GM21825 (cell line): ENCODE measurements around the gene ARHGAP22.

Experiments used
- ATAC-seq: cut with Tn5 transposase; IDR thresholded peaks from one replicate; pipeline ENCODE4 v1.9.1; 2021; ENCODE audit warnings: mild to moderate bottlenecking, moderate library complexity; ENCODE audit not compliant: unreplicated experiment

The ARHGAP22 gene

DNA sequence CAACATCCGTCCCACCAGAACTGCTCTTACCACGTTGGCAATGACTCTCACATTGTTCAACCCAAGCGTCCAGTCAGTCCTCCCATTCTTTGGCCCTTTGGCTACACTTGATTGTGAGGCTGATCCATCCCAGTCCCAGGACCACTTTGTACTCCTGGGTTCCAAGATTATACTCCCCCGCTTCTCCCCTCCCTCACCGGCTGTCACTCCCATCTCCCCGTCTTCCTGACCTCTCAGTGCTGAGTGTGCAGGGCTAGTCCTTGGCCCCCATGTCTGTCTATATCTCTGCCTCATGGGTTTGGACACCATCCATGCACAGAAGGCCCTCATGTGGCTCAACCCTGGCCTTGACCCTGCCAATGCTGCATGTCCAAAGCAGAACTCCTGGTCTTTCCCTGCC is 12.5 kb downstream of the ARHGAP22 start:
- ATAC-seq, result no peak

DNA sequence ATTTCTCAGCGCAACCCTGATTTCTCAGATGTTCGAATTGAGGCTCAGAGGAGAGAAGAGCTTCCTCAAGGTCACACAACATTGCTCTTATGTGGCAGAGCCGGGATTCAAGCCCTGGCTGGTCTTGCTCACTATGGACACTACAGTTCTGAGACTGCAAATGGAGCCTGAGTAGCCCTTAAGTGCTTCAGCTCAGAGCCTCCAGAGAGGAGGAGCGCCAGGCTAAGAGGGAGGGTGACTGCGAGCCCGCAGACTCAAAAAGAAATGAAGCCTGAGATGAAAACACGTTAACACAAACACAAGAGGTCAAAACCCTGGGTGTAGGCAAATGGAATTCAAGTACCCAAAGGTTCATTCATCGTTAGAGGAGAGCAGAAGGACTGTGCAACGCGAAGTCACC is 13.9 kb downstream of the ARHGAP22 start:
- ATAC-seq, result no peak

DNA sequence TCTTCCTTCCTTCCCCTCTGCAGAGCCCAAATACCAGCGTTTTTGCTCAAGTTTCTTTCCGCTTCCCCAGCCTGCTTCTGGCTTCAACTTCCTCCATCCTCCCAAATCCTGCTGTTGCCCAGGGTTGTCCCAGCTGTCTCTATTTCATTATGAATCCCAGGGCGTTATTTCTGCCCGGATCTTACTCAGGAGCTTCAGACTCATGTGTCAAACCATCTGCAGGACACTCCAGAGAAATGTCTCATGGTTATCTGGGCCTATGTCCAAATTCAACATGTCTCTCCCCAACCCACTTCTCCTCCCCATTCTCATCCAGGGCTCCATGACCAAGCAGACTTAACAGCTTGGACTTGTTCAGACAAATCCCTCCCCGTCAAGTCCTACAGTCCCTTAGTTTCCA is 15.6 kb downstream of the ARHGAP22 start:
- no peak for ATAC-seq

DNA sequence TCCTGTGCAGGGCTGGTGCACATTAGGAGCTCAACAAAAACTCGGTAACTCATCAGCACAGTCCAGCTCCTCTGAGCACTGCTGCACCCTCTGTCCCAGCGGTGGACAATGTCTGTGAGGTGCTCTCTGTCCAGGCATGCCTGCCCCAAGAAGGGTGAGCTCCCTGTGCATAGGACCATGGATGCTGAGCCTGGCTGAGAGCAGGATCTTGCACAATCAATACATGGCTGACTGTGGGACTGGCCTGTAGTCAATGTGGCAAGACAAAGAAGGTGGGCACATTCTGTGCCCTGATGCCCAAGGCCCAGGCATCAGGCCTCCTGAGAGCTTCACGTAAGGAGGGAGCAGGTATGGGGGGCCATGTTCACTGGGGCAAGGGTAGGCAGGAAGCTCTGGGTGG is 17.1 kb downstream of the ARHGAP22 start:
- ATAC-seq, result no peak

DNA sequence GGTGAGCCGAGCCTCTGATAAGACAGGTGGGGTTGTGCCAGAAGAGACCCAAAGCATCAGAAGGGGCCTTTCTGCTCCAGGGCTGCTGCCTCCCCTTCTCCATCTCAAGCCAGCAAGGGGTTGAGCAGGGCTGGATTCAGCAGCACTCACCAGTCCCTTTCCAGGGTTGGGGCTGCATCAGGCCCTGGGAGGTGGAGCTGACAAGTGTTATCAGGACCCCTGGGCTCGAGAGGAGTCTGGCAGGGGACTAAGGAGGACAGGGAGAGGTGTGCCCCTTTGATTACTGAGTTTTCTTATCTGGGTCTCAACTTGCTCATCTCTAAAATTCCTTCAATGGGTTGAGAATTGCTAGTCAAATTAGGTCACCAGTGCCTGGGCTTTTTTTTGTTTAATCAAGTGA is 17.8 kb downstream of the ARHGAP22 start:
- no peak for ATAC-seq

DNA sequence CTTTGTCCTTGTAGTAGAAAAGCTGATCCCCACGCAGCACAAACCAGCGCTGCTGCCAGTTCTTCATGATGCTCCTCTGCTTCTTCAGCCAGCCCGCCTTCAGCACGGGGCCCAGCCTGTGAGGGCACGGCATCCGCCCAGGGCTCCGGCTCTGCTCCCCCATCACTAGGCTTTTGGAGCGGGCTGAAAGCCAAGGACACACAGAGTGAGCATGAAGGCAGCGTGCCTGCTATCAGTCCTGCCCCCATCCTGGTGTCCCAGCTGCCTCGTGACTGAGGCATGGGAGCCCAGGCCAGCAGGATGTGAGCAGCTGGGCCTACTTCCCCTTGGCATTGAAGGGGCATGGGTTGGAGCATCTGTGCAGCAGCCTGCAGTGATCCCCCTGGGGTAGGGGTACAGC is 21.9 kb downstream of the ARHGAP22 start:
- no peak for ATAC-seq

DNA sequence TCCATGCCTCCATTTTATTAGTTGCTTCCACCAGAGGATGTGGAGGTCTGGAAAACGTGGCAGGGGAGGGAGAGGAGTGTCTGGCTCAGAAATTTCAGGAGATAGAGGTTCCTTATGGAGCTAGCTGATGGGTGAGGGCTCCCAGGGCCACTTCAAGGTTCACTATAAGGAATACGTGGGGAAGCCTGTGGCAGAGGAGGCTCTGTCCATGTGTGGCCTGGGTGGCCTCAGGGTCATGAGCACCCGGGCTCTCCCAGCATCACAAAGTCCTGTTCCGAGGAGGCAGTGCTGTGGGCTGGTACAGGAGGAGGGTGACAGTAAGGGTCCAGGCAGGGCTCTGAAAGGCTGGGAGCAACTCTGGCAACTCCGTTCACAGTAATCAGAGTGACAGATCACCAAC is 24.6 kb downstream of the ARHGAP22 start:
- ATAC-seq, result no peak

DNA sequence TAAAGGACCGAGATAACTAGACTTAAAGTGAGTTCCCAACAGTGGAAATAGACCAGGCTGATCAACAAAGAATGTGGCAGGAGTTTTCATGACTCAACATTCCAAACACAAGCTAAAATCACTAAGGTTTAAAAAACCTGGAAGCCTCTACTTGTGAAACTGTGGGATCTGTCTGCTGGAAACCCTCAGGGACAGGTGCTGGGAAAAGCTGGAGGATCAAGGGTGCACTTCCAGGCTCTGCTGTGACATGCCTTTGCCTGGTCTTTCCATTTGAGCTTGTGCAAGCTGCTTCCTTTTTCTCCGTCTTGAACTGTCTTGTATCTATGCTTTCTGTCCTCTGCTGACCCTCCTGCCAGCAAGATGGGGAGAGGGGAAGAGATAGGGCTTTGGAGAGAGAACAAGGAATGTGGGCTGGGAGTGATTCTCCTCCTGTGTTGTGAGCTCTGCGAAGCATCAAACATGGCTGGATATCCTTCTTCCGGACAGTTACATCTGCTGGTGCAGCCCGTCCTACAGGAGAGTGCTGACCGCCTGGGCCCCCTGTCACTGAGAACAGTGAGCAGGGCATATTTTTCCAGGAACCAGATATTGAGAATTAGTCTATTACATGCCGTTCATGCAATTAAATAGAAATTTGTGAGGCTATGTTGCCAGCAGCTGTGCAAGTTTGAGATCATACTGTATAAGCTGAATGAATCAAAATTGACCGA is 25.5 kb downstream of the ARHGAP22 start:
- ATAC-seq, result no peak

DNA sequence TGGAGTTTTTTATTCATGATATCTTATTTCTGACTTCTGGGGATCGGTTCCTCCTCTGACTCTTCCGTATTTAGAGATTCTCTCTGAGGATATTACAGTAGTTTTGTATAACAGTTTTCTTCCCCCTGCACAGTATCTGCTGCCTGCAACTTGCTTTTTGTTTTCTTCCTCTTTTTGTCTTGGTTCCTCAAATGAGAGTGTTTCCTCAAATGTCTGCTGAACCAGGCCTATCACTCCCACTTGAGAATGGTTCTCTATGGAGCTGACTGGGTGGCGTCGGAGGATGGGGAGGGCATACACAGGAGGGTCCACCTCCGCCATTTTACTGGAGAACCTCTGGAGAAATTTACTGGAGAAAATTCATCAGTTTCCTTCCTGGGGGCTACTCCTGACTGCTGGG is 27.7 kb downstream of the ARHGAP22 start:
- no peak for ATAC-seq

DNA sequence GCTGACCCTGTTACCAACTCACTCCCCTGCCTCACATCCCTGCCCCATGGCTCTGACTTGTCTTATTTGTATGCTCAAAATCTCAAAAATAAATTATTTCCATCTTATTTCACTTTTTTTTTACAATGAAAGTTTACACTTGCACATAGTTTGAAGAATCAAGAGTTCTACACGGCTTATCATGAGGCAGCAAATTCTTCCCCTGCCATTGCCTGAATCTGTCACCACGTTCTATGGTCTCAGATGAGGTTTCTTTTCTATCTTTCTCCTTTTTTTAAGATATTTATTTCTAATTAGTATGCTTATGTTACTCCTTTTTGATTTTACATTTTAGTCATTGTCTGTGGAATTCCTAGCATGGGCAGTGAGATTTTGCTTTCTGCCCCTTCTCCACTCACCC is 28.4 kb downstream of the ARHGAP22 start:
- no peak for ATAC-seq

DNA sequence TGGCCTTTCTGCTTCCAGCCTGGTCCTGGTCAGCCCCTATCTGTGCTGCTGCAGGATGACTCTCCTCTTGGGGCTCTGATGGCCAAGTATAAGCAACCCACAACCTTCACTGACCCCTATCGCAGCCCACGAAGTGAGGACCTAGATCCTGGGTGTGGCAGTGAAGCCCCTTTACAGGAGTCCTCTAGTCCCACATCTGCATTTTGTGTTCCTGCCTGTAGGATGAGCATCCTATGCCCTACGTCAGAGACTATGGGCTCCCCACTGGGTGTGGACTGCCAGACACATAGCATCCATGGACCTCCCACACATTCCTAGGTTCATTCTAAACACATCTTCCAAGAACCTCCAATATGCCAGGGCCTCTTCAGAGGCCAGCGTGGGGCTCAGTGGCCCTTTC is 29.0 kb downstream of the ARHGAP22 start:
- ATAC-seq, result no peak

DNA sequence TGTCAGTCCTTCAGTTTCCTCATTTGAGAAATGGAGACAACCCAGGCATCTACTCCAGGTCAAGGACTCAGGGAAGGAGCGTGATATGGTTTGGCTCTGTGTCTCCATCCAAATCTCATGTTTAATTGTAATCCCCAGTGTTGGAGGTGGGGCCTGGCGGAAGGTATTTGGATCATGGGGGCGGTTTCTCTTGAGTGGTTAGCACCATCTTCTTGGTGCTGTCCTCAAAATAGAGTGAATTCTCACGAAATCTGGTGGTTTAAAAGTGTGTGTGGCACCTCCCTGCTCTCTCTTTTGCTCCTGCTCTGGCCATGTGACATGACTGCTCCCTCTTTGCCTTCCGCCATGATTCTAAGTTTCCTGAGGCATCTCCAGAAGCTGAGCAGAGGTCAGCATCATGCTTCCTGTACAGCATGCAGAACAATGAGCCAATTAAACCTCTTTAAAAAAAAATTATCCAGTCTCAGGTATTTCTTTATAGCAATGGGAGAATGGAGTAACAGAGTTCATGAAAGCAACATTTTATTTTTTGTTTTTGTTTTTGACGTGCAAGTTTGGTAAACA is 30.0 kb downstream of the ARHGAP22 start:
- ATAC-seq, result no peak

DNA sequence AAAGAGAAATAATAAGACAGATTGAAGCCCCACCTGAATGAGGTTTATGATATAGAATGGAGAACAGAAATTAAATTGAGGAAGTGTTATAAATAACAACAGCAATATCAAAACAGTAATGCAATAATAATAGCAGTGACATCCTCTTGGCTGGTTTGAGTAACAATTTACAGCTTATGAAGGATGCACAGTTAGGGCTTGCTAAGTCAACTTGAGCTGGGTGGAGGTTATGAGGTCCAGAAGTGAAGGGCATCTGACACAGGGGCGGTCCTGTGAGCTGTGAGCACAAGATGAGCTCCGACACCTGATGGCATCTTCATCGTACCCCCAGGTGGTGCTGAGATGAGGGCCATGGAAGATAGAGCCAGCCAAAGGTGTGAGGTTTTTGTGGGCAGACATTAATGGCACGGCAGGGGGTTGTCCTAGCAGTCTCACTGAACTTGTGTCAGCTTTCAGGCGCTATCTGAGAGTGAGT is 30.5 kb downstream of the ARHGAP22 start:
- ATAC-seq, result no peak

DNA sequence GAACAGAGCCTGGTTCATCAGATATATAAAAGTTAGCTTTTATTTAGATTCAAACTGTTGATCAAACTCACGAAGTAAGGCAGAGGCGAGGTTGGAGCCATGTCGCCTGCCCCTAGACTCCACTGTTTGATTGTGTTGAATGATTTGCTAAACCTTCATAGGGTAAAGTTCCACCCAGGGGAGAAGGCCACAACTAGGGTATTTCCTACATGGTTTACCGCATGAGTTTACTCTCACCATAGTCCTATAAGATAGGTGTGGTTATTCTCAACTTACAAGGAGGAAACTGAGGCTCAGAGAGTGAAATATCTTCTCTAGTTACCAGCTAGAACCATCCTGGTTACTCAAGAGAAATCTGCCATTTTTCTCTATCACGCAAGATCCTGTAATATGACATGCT is 31.8 kb downstream of the ARHGAP22 start:
- no peak for ATAC-seq

DNA sequence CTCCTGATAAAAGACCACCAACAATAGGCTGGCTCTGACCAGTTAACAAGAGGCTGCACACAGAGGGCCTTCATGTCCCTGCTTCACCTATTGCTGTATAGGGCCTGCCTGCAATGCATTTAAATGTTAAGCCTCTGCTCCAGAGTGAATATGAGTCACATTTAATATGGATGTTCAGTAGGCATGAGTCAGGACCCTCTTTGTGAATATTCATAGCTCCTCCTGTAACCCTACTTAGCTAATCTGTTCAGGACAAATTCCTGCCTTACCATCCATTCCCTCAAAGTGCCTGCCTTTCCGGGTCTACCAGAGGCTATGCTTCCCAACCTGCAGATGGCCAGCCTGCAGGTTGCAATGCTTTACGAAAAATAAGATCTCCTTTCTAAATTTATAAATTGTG is 32.5 kb downstream of the ARHGAP22 start:
- ATAC-seq, result no peak

DNA sequence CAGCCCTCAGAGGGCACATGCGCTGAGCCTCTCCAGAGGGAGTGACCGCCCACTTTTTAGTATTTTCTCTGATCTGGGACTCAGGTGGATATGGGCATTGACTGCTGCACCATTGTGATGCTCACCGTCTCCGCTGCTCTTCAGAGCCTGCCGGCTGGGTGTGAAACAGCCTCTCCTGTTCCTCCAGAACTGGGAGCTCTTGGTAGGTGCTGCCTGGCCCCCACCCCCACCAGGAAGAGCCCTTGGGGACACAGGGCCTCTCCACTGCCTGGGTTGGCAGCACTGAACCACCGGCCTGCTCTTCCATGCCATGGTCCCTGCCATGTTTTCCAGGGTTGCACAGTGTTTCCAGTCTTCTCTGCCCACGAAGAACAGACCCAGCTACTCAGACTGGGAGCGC is 36.3 kb downstream of the ARHGAP22 start:
- ATAC-seq, result no peak

DNA sequence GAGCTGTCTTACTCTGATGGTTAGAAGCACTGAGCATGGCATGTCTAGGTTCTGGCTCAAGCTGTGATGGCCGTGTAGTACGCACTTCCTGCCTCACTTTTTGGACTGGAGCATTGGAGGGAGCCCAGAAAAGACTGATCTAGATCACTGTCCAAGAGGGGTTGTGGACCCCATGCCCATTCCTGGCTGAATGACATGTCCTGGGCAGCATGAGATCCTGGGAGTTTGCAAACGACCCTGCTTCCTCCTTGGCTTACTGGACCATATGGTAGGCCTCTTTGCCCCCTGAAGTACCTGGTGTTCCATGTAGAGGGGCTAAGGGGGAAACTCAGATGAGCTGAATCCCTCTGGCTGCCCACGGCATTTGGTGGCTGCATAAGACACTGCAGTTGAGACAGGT is 36.7 kb downstream of the ARHGAP22 start:
- no peak for ATAC-seq

DNA sequence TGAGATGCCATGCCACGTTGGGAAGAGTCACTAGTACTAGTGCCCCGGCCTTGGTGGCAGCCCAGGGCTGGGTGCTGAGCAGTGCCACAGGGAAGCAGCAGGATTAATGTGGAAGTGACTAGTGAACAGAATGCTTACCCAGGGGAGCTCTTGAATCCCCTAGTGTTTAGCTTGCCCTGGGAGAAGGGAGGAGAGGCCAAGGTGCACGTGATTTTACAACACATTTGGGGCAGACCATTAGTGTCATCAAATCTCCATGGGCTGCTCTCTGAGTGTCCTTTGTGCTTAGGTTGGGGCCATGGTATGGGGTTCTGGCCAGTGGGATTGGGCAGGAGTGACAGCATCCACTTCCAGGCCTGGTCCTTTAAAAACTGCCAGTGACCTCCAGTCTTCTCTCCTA is 37.5 kb downstream of the ARHGAP22 start:
- no peak for ATAC-seq

DNA sequence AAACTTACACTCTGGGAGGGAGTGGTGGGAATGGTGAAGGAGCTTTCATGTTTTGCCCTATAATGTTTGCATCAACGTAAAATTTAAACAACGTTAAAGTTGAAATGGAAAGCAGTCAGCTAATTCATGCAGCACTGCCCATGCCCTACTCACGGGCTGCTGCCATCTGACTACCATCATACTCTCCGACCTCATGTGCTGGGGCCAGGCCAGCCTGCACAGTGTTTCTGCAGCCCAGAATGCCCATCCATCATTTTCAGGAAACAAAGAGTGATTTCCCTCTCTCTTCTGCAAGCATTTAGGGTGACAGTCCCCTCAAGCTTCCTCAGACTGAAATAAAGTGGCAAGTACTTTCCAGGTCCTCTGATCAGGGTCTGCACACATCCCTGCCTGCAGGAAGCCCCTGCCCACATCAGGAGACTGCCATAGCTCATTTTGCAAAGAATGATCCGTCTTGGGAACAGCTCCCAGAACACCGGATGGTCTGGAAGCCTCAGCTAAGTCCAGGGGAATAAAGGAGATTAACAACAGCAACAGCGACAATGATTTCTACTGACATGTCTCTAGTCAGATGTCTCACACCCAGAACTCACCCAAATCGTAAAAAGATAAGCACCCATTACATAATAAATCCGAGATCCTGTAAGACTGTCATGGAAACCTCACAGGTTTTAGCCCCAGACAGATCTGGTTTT is 40.3 kb downstream of the ARHGAP22 start:
- ATAC-seq, result no peak

DNA sequence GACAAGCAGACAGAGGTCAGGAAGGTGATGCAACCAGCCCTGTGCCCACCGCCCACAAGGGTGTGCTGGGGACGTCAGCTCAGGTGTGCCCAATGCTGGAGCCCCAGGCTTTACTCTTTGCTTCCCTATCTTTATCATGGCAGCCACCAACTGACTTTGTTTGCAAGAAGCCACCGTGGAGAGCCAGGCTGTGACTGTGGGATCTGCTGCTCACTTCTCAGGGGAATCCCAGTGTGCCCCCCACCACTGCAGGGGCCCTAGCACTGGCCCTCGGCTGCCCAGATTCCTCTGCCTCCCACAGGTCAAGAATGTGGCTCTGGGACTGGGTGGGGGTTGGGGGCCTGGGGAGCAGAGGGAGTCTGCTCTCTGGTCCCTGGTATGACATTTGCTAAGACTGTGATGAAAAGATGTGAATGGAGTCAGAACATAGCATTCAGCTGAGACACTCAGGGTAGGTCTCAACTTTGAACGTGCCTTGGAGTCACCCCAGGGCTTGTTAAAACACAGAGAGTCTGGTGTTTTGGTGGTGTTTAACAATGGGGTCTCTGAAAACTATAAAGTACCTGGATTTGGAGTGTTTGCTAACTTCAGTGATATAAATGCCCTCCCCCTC is 47.3 kb downstream of the ARHGAP22 start:
- no peak for ATAC-seq

DNA sequence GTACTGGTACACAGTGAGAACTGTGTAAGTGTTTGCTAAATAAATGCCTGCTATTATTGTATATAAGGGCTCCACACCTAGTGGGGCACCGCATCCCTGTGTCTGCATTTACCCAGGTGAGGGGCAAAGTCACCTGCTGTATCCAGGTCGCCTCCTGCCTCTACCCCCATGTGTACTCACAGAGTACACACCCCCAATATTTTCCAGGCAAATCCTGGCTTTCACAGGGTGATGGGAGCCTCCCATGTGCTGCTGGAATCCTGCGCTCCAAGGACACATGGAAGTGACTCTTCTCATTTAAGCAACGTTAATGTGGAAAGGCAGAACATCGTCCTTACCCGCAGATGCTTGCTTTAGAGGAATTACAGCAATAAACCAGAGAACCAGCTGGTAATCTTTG is 48.2 kb downstream of the ARHGAP22 start:
- no peak for ATAC-seq

DNA sequence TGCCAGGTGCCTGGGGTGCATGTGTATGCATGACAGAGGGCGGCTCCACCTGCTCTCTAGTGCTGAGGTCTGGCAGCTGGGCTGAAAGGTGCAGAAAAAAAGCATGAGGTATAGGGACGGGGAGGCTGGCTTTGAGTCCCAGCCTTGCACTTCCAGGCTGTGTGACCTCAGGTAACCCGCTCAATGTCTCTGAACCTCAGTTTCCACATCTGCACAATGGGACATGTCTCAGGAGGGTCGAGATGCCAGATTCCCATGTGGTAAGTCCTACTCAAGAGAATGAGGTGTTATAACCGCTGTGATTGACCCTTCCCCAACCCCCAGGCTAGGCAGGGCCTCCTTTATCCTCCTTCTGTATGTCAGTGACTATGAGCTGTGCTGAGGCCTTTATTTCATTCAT is 48.8 kb downstream of the ARHGAP22 start:
- ATAC-seq, result no peak
